Naive thymus-derived CD4-positive, alpha-beta T cell (primary cell): ENCODE data around the gene CGB8. TPM values are rescaled to one million over a fixed set of nuclear protein-coding genes. Genes with fewer than 3 reads are reported as not detected.
"Not testable (repeated sequence)": the region's sequence is repeated elsewhere in the genome, so short reads cannot be mapped to it uniquely, and the experiment has no call there.

Experiments used
- ATAC-seq: fragments of 150-1000 bp; cut with Tn5 transposase; 2 replicates; pipeline ENCODE4 v1.10.0; 2021; ENCODE audit warnings: mild to moderate bottlenecking, moderate library complexity
- CTCF ChIA-PET: fragments of 350-600 bp; sonication (Branson Sonifier 250); formaldehyde crosslinking; loops from one replicate; lab custom pipeline; 2021; ENCODE audit warnings: antibody characterized with exemption; lab: Charles Lee
- POLR2A ChIA-PET: fragments of 350-600 bp; sonication (Branson Sonifier 250); formaldehyde crosslinking; loops from one replicate; lab custom pipeline; 2021; ENCODE audit warnings: antibody characterized with exemption, inconsistent platforms; lab: Charles Lee
- DNase-seq, 9 donors: peaks; one replicate each; pipeline versions ENCODE4 v3.0.0 to v3.0.0-alpha.2; 2020 to 2022; ENCODE audit warnings: mixed read lengths in 1 of 9
- H3K27ac ChIP-seq: one replicate; pipeline ENCODE4 v1.7.0; 2013; ENCODE audit warnings: mild to moderate bottlenecking, low read depth, low read length, moderate library complexity
- H3K27me3 ChIP-seq, 2 donors: one replicate each; pipeline ENCODE4 v1.7.0; 2013; ENCODE audit warnings: low read length in 2 of 2, mild to moderate bottlenecking in 2 of 2, moderate library complexity in 2 of 2; ENCODE audit not compliant: control insufficient read depth in 2 of 2, insufficient read depth in 2 of 2
- H3K36me3 ChIP-seq, 3 experiments: 1 replicate in 2 of 3; 2 replicates in 1 of 3; pipeline ENCODE4 v1.7.0; 2013; ENCODE audit warnings: low read length in 3 of 3, mild to moderate bottlenecking in 3 of 3, moderate library complexity in 1 of 3; ENCODE audit not compliant: insufficient read depth in 3 of 3, control insufficient read depth in 2 of 3
- H3K4me1 ChIP-seq, 2 donors: one replicate each; pipeline ENCODE4 v1.7.0; 2013; ENCODE audit warnings: low read length in 2 of 2, mild to moderate bottlenecking in 2 of 2, moderate library complexity in 1 of 2; ENCODE audit not compliant: control insufficient read depth in 2 of 2, insufficient read depth in 2 of 2
- H3K4me3 ChIP-seq: 2 replicates; pipeline ENCODE4 v1.7.0; 2013; ENCODE audit warnings: mild to moderate bottlenecking, low read length
- H3K9me3 ChIP-seq, 3 experiments: 1 replicate in 2 of 3; 2 replicates in 1 of 3; pipeline ENCODE4 v1.7.0; 2013; ENCODE audit warnings: low read length in 3 of 3; ENCODE audit not compliant: control insufficient read depth in 2 of 3
- H3K27ac Mint-ChIP-seq, 9 donors: one replicate each; pipeline ENCODE4 v1.8.0; 2020 to 2022; ENCODE audit warnings: mixed read lengths in 9 of 9, mild to moderate bottlenecking in 8 of 9, moderate library complexity in 5 of 9, inconsistent platforms in 2 of 9
- H3K27me3 Mint-ChIP-seq, 5 donors: one replicate each; pipeline ENCODE4 v1.8.0; 2021 to 2022; ENCODE audit warnings: mixed read lengths in 5 of 5, mild to moderate bottlenecking in 1 of 5
- H3K36me3 Mint-ChIP-seq, 5 donors: one replicate each; pipeline ENCODE4 v1.8.0; 2020 to 2022; ENCODE audit warnings: mixed read lengths in 5 of 5, mild to moderate bottlenecking in 3 of 5, inconsistent platforms in 1 of 5
- H3K4me1 Mint-ChIP-seq, 7 donors: one replicate each; pipeline ENCODE4 v1.8.0; 2020 to 2022; ENCODE audit warnings: mixed read lengths in 7 of 7, mild to moderate bottlenecking in 3 of 7, inconsistent platforms in 1 of 7
- H3K4me3 Mint-ChIP-seq, 10 donors: one replicate each; pipeline ENCODE4 v1.8.0; 2020 to 2022; ENCODE audit warnings: mild to moderate bottlenecking in 10 of 10, mixed read lengths in 10 of 10, moderate library complexity in 6 of 10, inconsistent platforms in 2 of 10
- H3K9me3 Mint-ChIP-seq, 11 donors: one replicate each; pipeline ENCODE4 v1.8.0; 2020 to 2022; ENCODE audit warnings: mixed read lengths in 11 of 11, mild to moderate bottlenecking in 4 of 11, inconsistent platforms in 1 of 11, moderate library complexity in 1 of 11
- intact Hi-C, 2 donors: fragments of 100-400 bp; cut with micrococcal nuclease; formaldehyde crosslinking; loops; one replicate each; pipeline ENCODE4 v1.15.1; 2023
- polyA plus RNA-seq, 2 donors: library from polyadenylated mRNA; unstranded; fragments of 300-500 nt; fragmentation: Illumina TruSeq; gene quantifications; one replicate each; pipeline ENCODE4 v1.2.3, GENCODE V29; 2021
- total RNA-seq, 6 experiments: library from RNA in 5 of 6; stranded (reverse) in 5 of 6; gene quantifications; 1 replicate in 5 of 6; 2 replicates in 1 of 6; pipeline ENCODE4 v1.2.3 and lab custom pipeline; 2021 to 2026

Gene CGB8
- total RNA-seq (not detected), polyA plus RNA-seq (not detected), total RNA-seq (lab: John Stamatoyannopoulos, UW) (not detected)

DNA sequence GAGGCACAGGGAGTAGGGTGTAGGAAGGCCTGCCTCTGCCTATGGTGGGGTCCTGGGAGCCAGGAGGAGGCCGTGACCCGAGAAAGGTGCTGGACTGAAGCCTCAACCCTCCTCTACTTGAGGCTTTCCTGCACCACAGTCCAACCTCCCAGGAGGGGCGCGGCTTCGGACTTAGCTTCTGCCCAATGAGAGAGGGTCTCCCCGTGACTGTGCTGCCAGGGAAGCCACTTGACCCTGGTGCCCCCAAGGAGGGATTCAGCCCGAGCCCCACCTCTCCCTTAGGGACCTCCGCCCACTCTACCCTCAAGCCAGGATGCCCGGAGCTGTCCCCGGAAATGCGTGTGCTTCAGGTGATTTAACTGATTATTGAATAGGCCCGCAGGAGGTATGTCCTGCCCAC, at the start of gene CGB8:
CGB8 (minus strand) TSS at position 101 of the 400 bp plus-strand sequence. CDS start 372 bp downstream, outside the sequence.
- H3K36me3 ChIP-seq, H3K36me3 Mint-ChIP-seq, DNase-seq, POLR2A ChIA-PET, H3K9me3 ChIP-seq, H3K4me3 ChIP-seq, H3K27me3 ChIP-seq, CTCF ChIA-PET, H3K27ac ChIP-seq, H3K4me1 ChIP-seq, H3K4me3 Mint-ChIP-seq, H3K9me3 Mint-ChIP-seq, H3K4me1 Mint-ChIP-seq, ATAC-seq, H3K27me3 Mint-ChIP-seq, intact Hi-C loops: not testable (repeated sequence)
- peak within 1 kb of the TSS in 1 of 9 donors; percentile 4 for H3K27ac Mint-ChIP-seq

- ATAC-seq = peak; percentile 97
- H3K36me3 Mint-ChIP-seq = peaks cover 5 to 27% (median 10%) of the 10 kb centered on the region in 5 donors
- CTCF ChIA-PET = interaction anchor here (0.5 to 1.8 kb wide), 17 partner anchors 9 to 1679 kb away, joined by 3 to 28 read pairs (median 4); partner anchors contain the start of genes HRC and LIN7B
Measured at GRCh38 chr19:49097453-49098288, 48.8 kb upstream of the CGB8 start.

DNA sequence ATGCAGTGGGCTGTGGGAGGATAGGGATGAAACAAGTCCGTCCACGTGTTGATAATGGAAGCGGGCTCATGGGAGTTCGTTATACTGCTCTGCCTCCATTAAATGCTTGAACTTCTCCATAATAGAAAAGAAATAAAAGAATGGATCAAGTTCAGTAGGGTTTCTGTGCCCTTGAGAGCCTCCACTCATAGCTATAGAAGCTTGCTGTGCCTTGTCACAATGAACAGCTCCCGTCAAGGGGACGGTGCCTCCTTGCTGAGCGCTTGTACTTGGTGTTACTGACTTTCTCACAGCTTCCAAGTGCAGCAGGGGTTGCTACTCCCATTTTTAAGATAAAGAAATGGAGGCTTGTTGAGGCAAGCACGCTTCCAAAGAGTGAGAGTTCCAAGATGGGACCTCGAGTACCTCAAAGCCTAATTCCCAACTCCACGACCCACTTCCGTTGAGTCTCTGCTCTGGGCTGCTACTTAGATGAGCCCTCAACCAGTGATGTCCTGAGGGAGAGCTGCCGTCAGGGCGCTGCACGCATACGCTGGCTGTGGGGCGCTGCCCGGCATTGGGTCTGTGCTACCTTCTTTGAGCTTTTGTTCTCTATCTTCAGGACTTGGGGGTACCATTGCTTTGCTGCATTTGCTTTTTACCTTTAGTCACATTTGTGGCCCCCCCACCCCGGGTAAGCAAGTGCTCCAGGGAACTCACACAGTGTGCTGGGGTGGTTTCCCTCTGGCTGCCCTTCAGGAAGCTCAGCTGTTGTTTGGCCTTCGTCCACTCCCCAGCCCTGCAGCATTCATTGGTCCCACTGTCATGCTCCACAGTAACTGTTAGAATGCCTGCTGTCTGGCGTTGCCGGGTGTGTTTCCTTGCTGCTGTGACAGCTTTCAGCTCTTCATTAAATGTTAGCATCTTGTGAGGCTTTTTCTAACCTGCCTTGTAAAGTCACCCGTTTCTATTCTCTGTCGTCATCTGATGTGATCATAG, 45.9 kb upstream of the CGB8 start:
- Histone ChIP-seq H3K9me3 (no peaks in the 10 kb centered on the region), H3K27me3 (no peaks in the 10 kb centered on the region), H3K36me3 (peaks cover 30 to 98% (median 39%) of the 10 kb centered on the region in 3 experiments), H3K4me3 (no peak overlapping the region), H3K4me1 (peaks cover 0 to 6% of the 10 kb centered on the region in 2 donors), H3K27ac (no peak overlapping the region)
- H3K4me1 Mint-ChIP-seq = peaks cover 13 to 33% (median 21%) of the 10 kb centered on the region in 7 donors
- ChIA-PET CTCF (interaction anchor here (0.5 to 0.7 kb wide), 2 partner anchors 115 to 220 kb away, joined by 3 to 4 read pairs; no protein-coding TSS in a partner anchor), POLR2A (interaction anchor here (0.6 to 1.1 kb wide), 4 partner anchors 17 to 33 kb away, joined by 3 to 4 read pairs (median 3); no protein-coding TSS in a partner anchor)
- ATAC-seq (no peak), DNase-seq (no peak)
- H3K36me3 Mint-ChIP-seq = peaks cover 0 to 33% (median 12%) of the 10 kb centered on the region in 5 donors
- H3K27me3 Mint-ChIP-seq = no peaks in the 10 kb centered on the region
- H3K4me3 Mint-ChIP-seq = no peak overlapping the region
- H3K9me3 Mint-ChIP-seq = peaks cover 0 to 1% (median 0%) of the 10 kb centered on the region in 11 donors
- intact Hi-C loops = no loop called here
- peak overlapping the region in 1 of 9 donors; percentile 36 for H3K27ac Mint-ChIP-seq

More at GRCh38 chr19:49097453-49098288, 48.8 kb upstream of the CGB8 start:
- H3K4me1 ChIP-seq = peaks cover 0 to 6% of the 10 kb centered on the region in 2 donors
- intact Hi-C loops = loop anchor here (1.0 kb wide), 3 partner anchors 9 to 102 kb away; no protein-coding TSS in a partner anchor
- DNase-seq = peak; percentile 58 to 81 (median 73)
- H3K27me3 Mint-ChIP-seq = no peaks in the 10 kb centered on the region
- no peaks in the 10 kb centered on the region for H3K9me3 ChIP-seq
- POLR2A ChIA-PET = interaction anchor here (0.7 to 1.7 kb wide), 8 partner anchors 9 to 100 kb away, joined by 3 to 7 read pairs (median 4); no protein-coding TSS in a partner anchor
- H3K27ac Mint-ChIP-seq = peak overlapping the region in 5 of 9 donors; percentile 8 to 67 (median 49)
- H3K27ac ChIP-seq = no peak overlapping the region
- H3K4me1 Mint-ChIP-seq = peaks cover 0 to 17% (median 12%) of the 10 kb centered on the region in 7 donors
- H3K4me3 ChIP-seq = no peak overlapping the region
- H3K27me3 ChIP-seq = no peaks in the 10 kb centered on the region
- H3K36me3 ChIP-seq = peaks cover 25 to 97% (median 32%) of the 10 kb centered on the region in 3 experiments
- peaks cover 0 to 1% (median 0%) of the 10 kb centered on the region in 11 donors for H3K9me3 Mint-ChIP-seq
- no peak overlapping the region for H3K4me3 Mint-ChIP-seq

GRCh38 chr19:49092686-49093085, 43.8 kb upstream of the CGB8 start:
- Histone ChIP-seq H3K4me3 (no peak overlapping the region), H3K36me3 (peaks cover 18 to 88% (median 26%) of the 10 kb centered on the region in 3 experiments), H3K27ac (no peak overlapping the region), H3K27me3 (no peaks in the 10 kb centered on the region), H3K9me3 (no peaks in the 10 kb centered on the region), H3K4me1 (peaks cover 1 to 5% of the 10 kb centered on the region in 2 donors)
- Mint-ChIP-seq H3K27ac (no peak overlapping the region), H3K4me3 (no peak overlapping the region), H3K9me3 (peaks cover 0 to 1% (median 0%) of the 10 kb centered on the region in 11 donors), H3K36me3 (peaks cover under 1 to 33% (median 9%) of the 10 kb centered on the region in 5 donors), H3K27me3 (no peaks in the 10 kb centered on the region), H3K4me1 (peaks cover 14 to 43% (median 27%) of the 10 kb centered on the region in 7 donors)
- intact Hi-C loops = no loop called here
- ChIA-PET CTCF (interaction anchor here (1.0 kb wide), 1 partner anchor 21 kb away, joined by 3 read pairs; the partner anchor contains the start of gene LIN7B), POLR2A (no interaction called here)
- DNase-seq (no peak), ATAC-seq (no peak)

DNA sequence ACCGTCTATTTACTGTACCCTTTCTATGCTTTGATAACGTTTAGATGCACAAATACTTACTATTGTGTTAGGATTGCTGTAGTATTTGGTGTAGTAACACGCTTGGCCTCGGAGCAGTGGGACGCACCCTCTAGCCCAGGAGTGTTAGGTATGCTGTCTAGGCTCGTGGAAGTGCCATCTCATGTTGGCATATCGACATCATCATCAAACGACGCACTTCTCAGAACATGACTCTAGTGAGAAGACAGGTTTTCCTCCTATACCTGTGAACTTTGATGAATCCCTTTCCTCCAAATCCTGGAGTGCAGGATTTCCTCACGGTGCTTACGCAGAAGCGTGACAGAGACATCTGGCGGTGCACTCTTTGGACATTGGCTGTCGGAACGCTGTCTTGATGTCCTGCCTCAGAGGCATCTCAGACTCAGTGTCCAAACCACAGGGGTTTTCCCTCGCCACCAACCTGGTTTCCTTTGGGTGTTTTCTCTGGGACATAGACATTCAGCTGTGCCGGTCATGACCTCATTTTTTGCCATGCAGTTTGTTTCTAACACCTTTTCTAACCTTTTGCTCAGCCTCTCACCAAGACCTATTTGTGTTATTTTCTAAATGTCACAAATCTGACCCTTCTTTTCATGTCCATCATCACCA, 42.6 kb upstream of the CGB8 start:
- Histone ChIP-seq H3K27ac (no peak overlapping the region), H3K27me3 (no peaks in the 10 kb centered on the region), H3K4me3 (no peak overlapping the region), H3K9me3 (no peaks in the 10 kb centered on the region), H3K4me1 (peaks cover 11 to 13% of the 10 kb centered on the region in 2 donors), H3K36me3 (peaks cover 18 to 83% (median 18%) of the 10 kb centered on the region in 3 experiments)
- intact Hi-C loops = no loop called here
- ChIA-PET POLR2A (interaction anchor here (0.7 kb wide), 1 partner anchor 116 kb away, joined by 3 read pairs; no protein-coding TSS in a partner anchor), CTCF (interaction anchor here (0.6 kb wide), 1 partner anchor 107 kb away, joined by 4 read pairs; no protein-coding TSS in a partner anchor)
- ATAC-seq = no peak
- DNase-seq = no peak
- Mint-ChIP-seq H3K4me1 (peaks cover 22 to 51% (median 35%) of the 10 kb centered on the region in 7 donors), H3K27ac (no peak overlapping the region), H3K36me3 (peaks cover 6 to 40% (median 15%) of the 10 kb centered on the region in 5 donors), H3K27me3 (no peaks in the 10 kb centered on the region), H3K9me3 (no peaks in the 10 kb centered on the region), H3K4me3 (no peak overlapping the region)
